Mesenchymal stem cell (in vitro differentiated cells and primary cell): ENCODE data around the gene EPHB6.

Source experiments
- DNase-seq: peaks from one replicate; pipeline ENCODE4 v3.0.0-alpha.2; 2013
- H2AFZ ChIP-seq: one replicate; pipeline ENCODE4 v1.6.1; 2013; ENCODE audit warnings: low read depth, mild to moderate bottlenecking, control low read depth, inconsistent platforms, low read length, moderate library complexity
- H2AK5ac ChIP-seq: 2 replicates; pipeline ENCODE4 v1.6.1; 2013; ENCODE audit warnings: low read length, moderate library complexity, mild to moderate bottlenecking, inconsistent platforms; ENCODE audit not compliant: severe bottlenecking
- H2BK120ac ChIP-seq: one replicate; pipeline ENCODE4 v1.6.1; 2013; ENCODE audit warnings: low read depth, mild to moderate bottlenecking, inconsistent platforms, low read length, moderate library complexity
- H2BK12ac ChIP-seq, 2 experiments: one replicate each; pipeline ENCODE4 v1.6.1; 2013; ENCODE audit warnings: inconsistent platforms in 2 of 2, low read length in 2 of 2, mild to moderate bottlenecking in 2 of 2, moderate library complexity in 2 of 2, control low read depth in 1 of 2
- H2BK15ac ChIP-seq: one replicate; pipeline ENCODE4 v1.6.1; 2013; ENCODE audit warnings: mild to moderate bottlenecking, low read depth, inconsistent platforms; ENCODE audit not compliant: poor library complexity, severe bottlenecking
- H2BK5ac ChIP-seq: 2 replicates; pipeline ENCODE4 v1.6.1; 2013; ENCODE audit warnings: low read depth, mild to moderate bottlenecking, low read length, control low read depth, inconsistent platforms; ENCODE audit not compliant: poor library complexity, severe bottlenecking
- H3K14ac ChIP-seq, 2 experiments: one replicate each; pipeline ENCODE4 v1.6.1; 2013; ENCODE audit warnings: inconsistent platforms in 2 of 2, low read length in 2 of 2, control low read depth in 1 of 2, mild to moderate bottlenecking in 1 of 2, moderate library complexity in 1 of 2
- H3K18ac ChIP-seq, 2 experiments: one replicate each; pipeline ENCODE4 v1.6.1; 2013; ENCODE audit warnings: inconsistent platforms in 2 of 2, low read length in 2 of 2, control low read depth in 1 of 2, low read depth in 1 of 2, mild to moderate bottlenecking in 1 of 2
- H3K23ac ChIP-seq, 2 experiments: one replicate each; pipeline ENCODE4 v1.6.1; 2013; ENCODE audit warnings: inconsistent platforms in 2 of 2, low read length in 2 of 2, mild to moderate bottlenecking in 2 of 2, moderate library complexity in 2 of 2, control low read depth in 1 of 2
- H3K27ac ChIP-seq: 2 replicates; pipeline ENCODE4 v1.5.1; 2013; ENCODE audit warnings: mild to moderate bottlenecking, moderate library complexity, low read length, control low read depth, inconsistent platforms; ENCODE audit not compliant: poor library complexity, severe bottlenecking
- H3K27me3 ChIP-seq, 2 experiments: 2 replicates each; pipeline versions ENCODE4 v1.6.1 to v1.7.0; 2013; ENCODE audit warnings: low read length in 2 of 2, mild to moderate bottlenecking in 2 of 2, moderate library complexity in 2 of 2, control low read depth in 1 of 2, inconsistent platforms in 1 of 2; ENCODE audit not compliant: control insufficient read depth in 1 of 2, insufficient read depth in 1 of 2
- H3K36me3 ChIP-seq, 2 experiments: 2 replicates each; pipeline versions ENCODE4 v1.6.1 to v1.7.0; 2013; ENCODE audit warnings: low read length in 2 of 2, control low read depth in 1 of 2, inconsistent platforms in 1 of 2, low read depth in 1 of 2, mild to moderate bottlenecking in 1 of 2; ENCODE audit not compliant: insufficient read depth in 2 of 2, control insufficient read depth in 1 of 2
- H3K4ac ChIP-seq, 2 experiments: one replicate each; pipeline ENCODE4 v1.6.1; 2013; ENCODE audit warnings: inconsistent platforms in 2 of 2, low read length in 2 of 2, mild to moderate bottlenecking in 2 of 2, moderate library complexity in 2 of 2, control low read depth in 1 of 2, low read depth in 1 of 2
- H3K4me1 ChIP-seq: 2 replicates; pipeline ENCODE4 v1.6.1; 2013; ENCODE audit warnings: low read depth, low read length, control low read depth; ENCODE audit not compliant: control insufficient read depth, insufficient read depth
- H3K4me2 ChIP-seq: 2 replicates; pipeline ENCODE4 v1.6.1; 2013; ENCODE audit warnings: low read length, mild to moderate bottlenecking, inconsistent platforms; ENCODE audit not compliant: poor library complexity, severe bottlenecking
- H3K4me3 ChIP-seq, 2 experiments: 2 replicates each; pipeline versions ENCODE4 v1.5.1 to v1.7.0; 2013; ENCODE audit warnings: low read length in 2 of 2, mild to moderate bottlenecking in 2 of 2, control low read depth in 1 of 2, low read depth in 1 of 2; ENCODE audit not compliant: insufficient read depth in 1 of 2
- H3K79me1 ChIP-seq: replicated peaks from 2 replicates; pipeline ENCODE4 v1.6.1; 2013; ENCODE audit warnings: mild to moderate bottlenecking, control low read depth, low read length, inconsistent platforms; ENCODE audit not compliant: poor library complexity, severe bottlenecking
- H3K9ac ChIP-seq: 2 replicates; pipeline ENCODE4 v1.7.0; 2013; ENCODE audit warnings: mild to moderate bottlenecking, low read length, moderate library complexity
- H3K9me3 ChIP-seq: 2 replicates; pipeline ENCODE4 v1.7.0; 2013; ENCODE audit warnings: mild to moderate bottlenecking, low read length; ENCODE audit not compliant: control insufficient read depth
- H4K8ac ChIP-seq: one replicate; pipeline ENCODE4 v1.6.1; 2013; ENCODE audit warnings: inconsistent platforms, mild to moderate bottlenecking, low read length, moderate library complexity
- H4K91ac ChIP-seq: one replicate; pipeline ENCODE4 v1.6.1; 2013; ENCODE audit warnings: mild to moderate bottlenecking, low read length, inconsistent platforms
- WGBS: methylation state at CpG from one replicate; pipeline ENCODE4 v1.1.7; 2013; ENCODE audit warnings: mixed read lengths; 5-methylcytosine and 5-hydroxymethylcytosine counted together

Gene EPHB6

DNA sequence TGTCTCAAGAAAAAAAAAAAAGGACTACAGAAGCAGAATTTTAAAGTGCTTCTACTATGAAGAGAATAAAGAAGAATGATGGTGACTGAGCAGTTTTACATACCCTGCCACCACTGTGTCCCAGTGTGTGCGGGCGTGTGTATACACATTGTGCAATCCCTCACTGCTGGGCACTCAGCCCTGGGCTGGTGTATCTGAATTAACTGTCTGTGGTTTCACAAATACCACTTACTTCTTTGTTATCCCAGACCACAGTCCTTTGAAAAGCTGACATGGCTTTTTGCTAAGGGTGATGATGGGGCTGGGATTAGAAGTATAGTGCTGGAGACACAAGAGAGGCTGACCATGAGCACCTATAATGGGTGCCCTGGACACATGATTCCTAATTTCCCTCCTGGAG is 51.8 kb downstream of the EPHB6 start:
- Histone ChIP-seq H3K36me3 (no peaks in the 10 kb centered on the region), H3K9ac (no peak overlapping the region), H4K91ac (no peak overlapping the region), H2BK5ac (no peak overlapping the region), H3K4me1 (no peaks in the 10 kb centered on the region), H4K8ac (no peak overlapping the region), H2AK5ac (no peak overlapping the region), H3K27me3 (peaks cover 0 to 8% of the 10 kb centered on the region in 2 experiments), H2BK120ac (no peak overlapping the region), H2BK12ac (no peak overlapping the region), H3K4me2 (no peak overlapping the region), H3K23ac (no peak overlapping the region), H3K27ac (no peak overlapping the region), H2AFZ (no peak overlapping the region), H3K4me3 (no peak overlapping the region), H3K9me3 (peaks cover 18% of the 10 kb centered on the region), H3K4ac (no peak overlapping the region), H2BK15ac (no peak overlapping the region), H3K14ac (no peak overlapping the region), H3K79me1 (no peaks in the 10 kb centered on the region), H3K18ac (no peak overlapping the region)
- 100% methylated on average over 1 of the region's 2 CpGs for WGBS
- DNase-seq: no peak

DNA sequence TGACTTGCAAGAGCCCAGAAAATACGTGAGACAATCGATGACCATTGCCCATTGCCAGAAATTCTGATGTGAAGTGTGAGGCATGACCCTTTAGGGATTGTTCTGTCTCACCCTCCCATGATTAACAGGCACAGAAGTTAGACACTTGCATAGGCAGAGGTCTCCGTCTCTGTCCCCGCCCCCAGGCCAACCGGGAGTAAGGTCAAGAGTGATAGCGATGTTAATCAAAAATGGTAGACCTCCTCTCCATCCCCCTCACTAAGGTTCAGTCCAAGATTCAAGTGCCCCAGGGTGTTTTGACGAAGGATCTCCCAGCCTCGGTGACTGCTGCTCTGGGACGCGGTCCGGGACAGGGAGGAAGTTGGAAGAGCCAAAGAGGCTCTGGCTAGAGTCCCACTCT is 53.4 kb downstream of the EPHB6 start:
- Histone ChIP-seq H3K14ac (no peak overlapping the region), H3K36me3 (no peaks in the 10 kb centered on the region), H2BK15ac (no peak overlapping the region), H2BK12ac (no peak overlapping the region), H3K23ac (no peak overlapping the region), H3K4ac (no peak overlapping the region), H3K9me3 (peaks cover 18% of the 10 kb centered on the region), H4K8ac (no peak overlapping the region), H2BK5ac (no peak overlapping the region), H3K27ac (no peak overlapping the region), H3K4me1 (no peaks in the 10 kb centered on the region), H2AFZ (no peak overlapping the region), H3K4me3 (no peak overlapping the region), H3K18ac (no peak overlapping the region), H3K27me3 (peaks cover 0 to 11% of the 10 kb centered on the region in 2 experiments), H4K91ac (no peak overlapping the region), H3K79me1 (no peaks in the 10 kb centered on the region), H2AK5ac (no peak overlapping the region), H3K9ac (no peak overlapping the region), H3K4me2 (no peak overlapping the region), H2BK120ac (no peak overlapping the region)
- 83% methylated on average over 11 of the region's 11 CpGs for WGBS
- no peak for DNase-seq

DNA sequence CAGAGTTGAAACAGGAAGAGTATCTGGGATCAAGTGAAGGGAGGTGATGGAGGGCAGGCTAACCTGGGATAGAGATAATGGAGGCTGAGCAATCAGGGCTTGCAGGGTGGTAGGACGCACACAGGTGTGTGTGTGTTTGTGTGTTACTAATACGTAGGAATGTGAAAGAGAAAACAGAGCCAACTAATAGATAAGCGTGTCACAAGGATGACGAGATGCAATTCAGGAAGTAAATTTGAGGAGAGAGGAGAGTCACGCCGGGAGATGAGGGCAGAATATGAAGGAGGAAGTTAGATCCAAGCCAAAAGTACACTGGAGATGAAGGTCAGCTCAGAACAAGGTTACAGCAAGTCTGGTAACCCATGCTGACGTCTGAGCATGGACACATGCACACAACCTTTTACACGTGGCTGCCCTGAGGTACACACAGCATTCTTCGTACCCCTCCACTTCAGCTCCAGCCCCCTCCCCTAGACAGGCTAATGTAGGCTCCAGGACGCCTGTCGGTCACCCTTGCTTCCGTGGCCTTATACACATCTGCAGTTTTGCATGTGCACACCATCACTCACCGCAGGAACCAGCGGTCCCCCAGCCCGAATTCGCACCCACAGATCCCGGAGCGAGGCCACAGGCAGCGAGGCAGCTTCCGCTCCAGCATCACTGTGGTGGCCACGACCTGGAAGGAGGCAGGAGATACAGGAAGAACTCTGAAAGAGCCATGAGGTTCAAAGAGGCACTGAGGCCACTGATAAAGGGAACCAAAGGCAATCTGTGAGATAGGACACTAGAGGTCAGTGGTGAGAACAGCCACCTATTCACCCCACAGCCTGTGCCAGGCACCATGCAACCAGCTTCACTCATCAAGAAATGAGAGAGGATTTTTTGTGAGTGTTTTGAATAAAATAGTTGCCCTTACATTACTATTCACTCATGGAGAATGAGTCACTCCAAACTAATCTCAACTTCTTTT is 54.3 kb downstream of the EPHB6 start:
- H2AFZ ChIP-seq: no peak overlapping the region
- H3K79me1 ChIP-seq: no peaks in the 10 kb centered on the region
- no peak overlapping the region for H3K9ac ChIP-seq
- H4K91ac ChIP-seq: no peak overlapping the region
- H4K8ac ChIP-seq: no peak overlapping the region
- no peak overlapping the region for H3K4me2 ChIP-seq
- no peak overlapping the region for H3K27ac ChIP-seq
- H3K4me1 ChIP-seq: no peaks in the 10 kb centered on the region
- no peak overlapping the region for H3K23ac ChIP-seq
- no peak overlapping the region for H2AK5ac ChIP-seq
- H2BK12ac ChIP-seq: no peak overlapping the region
- no peak overlapping the region for H3K4me3 ChIP-seq
- 73% methylated on average over 21 of the region's 21 CpGs for WGBS
- no peak overlapping the region for H2BK120ac ChIP-seq
- H3K9me3 ChIP-seq: peaks cover 17% of the 10 kb centered on the region
- H3K4ac ChIP-seq: no peak overlapping the region
- no peaks in the 10 kb centered on the region for H3K36me3 ChIP-seq
- peaks cover 0 to 11% of the 10 kb centered on the region in 2 experiments for H3K27me3 ChIP-seq
- no peak overlapping the region for H2BK15ac ChIP-seq
- no peak overlapping the region for H3K14ac ChIP-seq
- no peak overlapping the region for H3K18ac ChIP-seq
- no peak overlapping the region for H2BK5ac ChIP-seq
- no peak for DNase-seq

DNA sequence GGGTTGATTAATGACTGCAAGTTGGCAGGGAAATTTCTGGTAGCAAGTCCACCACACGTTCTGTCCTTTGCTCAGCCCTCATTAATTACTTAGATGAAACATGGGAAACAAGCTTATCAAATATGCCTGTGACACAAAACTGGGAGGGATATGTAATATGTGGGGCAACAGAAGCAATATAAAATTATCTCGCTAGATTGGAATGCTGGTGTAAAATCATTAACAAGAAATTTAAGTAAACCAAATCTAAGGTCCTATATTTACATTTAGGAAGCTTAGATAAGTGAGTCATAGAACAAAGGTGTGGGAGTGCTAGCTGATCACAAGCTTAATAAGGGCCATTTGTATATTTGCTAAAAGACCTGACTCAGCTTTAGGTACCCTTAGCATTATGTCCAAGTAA is 55.2 kb downstream of the EPHB6 start:
- Histone ChIP-seq H4K8ac (no peak overlapping the region), H2BK15ac (no peak overlapping the region), H3K23ac (no peak overlapping the region), H2AK5ac (no peak overlapping the region), H3K4me3 (no peak overlapping the region), H2BK120ac (no peak overlapping the region), H3K9ac (no peak overlapping the region), H3K27me3 (peaks cover 0 to 11% of the 10 kb centered on the region in 2 experiments), H3K4ac (no peak overlapping the region), H4K91ac (no peak overlapping the region), H2AFZ (no peak overlapping the region), H3K18ac (no peak overlapping the region), H3K4me2 (no peak overlapping the region), H3K4me1 (no peaks in the 10 kb centered on the region), H2BK5ac (no peak overlapping the region), H2BK12ac (no peak overlapping the region), H3K14ac (no peak overlapping the region), H3K27ac (no peak overlapping the region), H3K79me1 (no peaks in the 10 kb centered on the region), H3K36me3 (no peaks in the 10 kb centered on the region), H3K9me3 (peaks cover 9% of the 10 kb centered on the region)
- no peak for DNase-seq
- WGBS: no CpG with 5 or more reads among the region's 2 CpGs
